ENCODE results near the gene IL17C. TPM values are rescaled to one million over a fixed set of nuclear protein-coding genes. Genes with fewer than 3 reads are reported as not detected.

The IL17C gene
- total and polyA plus RNA-seq, 4 donors = 0.14 to 1.8 TPM; not detected in 2

GRCh38 chr16:88616736-88617135 lies 21.6 kb upstream of the IL17C start:
- 82 to 95% methylated on average over 12 of the region's 12 CpGs for WGBS, 2 donors
- peaks cover 2 to 31% (median 4%) of the 10 kb centered on the region in 4 donors for H3K36me3 ChIP-seq (ENCODE audit: control insufficient read depth in 4 of 4, insufficient read depth in 4 of 4, low read length in 4 of 4)
- H3K9me3 ChIP-seq (ENCODE audit: control insufficient read depth in 4 of 4, insufficient read depth in 3 of 4, low read length in 3 of 4) = no peaks in the 10 kb centered on the region
- ATAC-seq (ENCODE audit: insufficient read depth, low FRiP score) (no peak), DNase-seq (no peak)
- no peaks in the 10 kb centered on the region for H3K27me3 ChIP-seq (ENCODE audit: control insufficient read depth in 3 of 3, insufficient read depth in 3 of 3, low read length in 2 of 3)
- H3K9ac ChIP-seq (ENCODE audit: insufficient read depth in 1 of 2, low read length in 2 of 2) = no peak overlapping the region
- no peak overlapping the region for H3K27ac ChIP-seq (ENCODE audit: low read depth in 1 of 2, low read length in 1 of 2)
- H3K4me3 ChIP-seq = no peak overlapping the region
- H3K4me1 ChIP-seq (ENCODE audit: control insufficient read depth in 5 of 5, insufficient read depth in 5 of 5, low read length in 5 of 5) = peaks cover 0 to 3% (median 0%) of the 10 kb centered on the region in 5 donors
- TF ChIP-seq CTCF (IDR thresholded peaks at IDR 0.05; ENCODE audit: control extremely low read depth, extremely low read depth) = no peak

- ATAC-seq (ENCODE audit: insufficient read depth, low FRiP score) = no peak
- H3K9me3 ChIP-seq (ENCODE audit: control insufficient read depth in 4 of 4, insufficient read depth in 3 of 4, low read length in 3 of 4) = no peaks in the 10 kb centered on the region
- H3K9ac ChIP-seq (ENCODE audit: insufficient read depth in 1 of 2, low read length in 2 of 2) = no peak overlapping the region
- H3K27me3 ChIP-seq (ENCODE audit: control insufficient read depth in 3 of 3, insufficient read depth in 3 of 3, low read length in 2 of 3) = no peaks in the 10 kb centered on the region
- TF ChIP-seq CTCF (IDR thresholded peaks at IDR 0.05; ENCODE audit: control extremely low read depth, extremely low read depth) = no peak
- WGBS, 2 donors = 90 to 93% methylated on average over 20 of the region's 20 CpGs
- H3K27ac ChIP-seq (ENCODE audit: low read depth in 1 of 2, low read length in 1 of 2) = no peak overlapping the region
- peaks cover 0 to 3% (median 0%) of the 10 kb centered on the region in 5 donors for H3K4me1 ChIP-seq (ENCODE audit: control insufficient read depth in 5 of 5, insufficient read depth in 5 of 5, low read length in 5 of 5)
- peaks cover 0 to 34% (median 9%) of the 10 kb centered on the region in 4 donors for H3K36me3 ChIP-seq (ENCODE audit: control insufficient read depth in 4 of 4, insufficient read depth in 4 of 4, low read length in 4 of 4)
- DNase-seq = no peak
- no peak overlapping the region for H3K4me3 ChIP-seq
Measured at GRCh38 chr16:88617268-88618031, 20.9 kb upstream of the IL17C start.

GRCh38 chr16:88618182-88618955 lies 20.0 kb upstream of the IL17C start:
- WGBS, 2 donors = 88 to 90% methylated on average over 20 of the region's 20 CpGs
- DNase-seq (no peak), ATAC-seq (ENCODE audit: insufficient read depth, low FRiP score) (no peak)
- Histone ChIP-seq H3K9me3 (ENCODE audit: control insufficient read depth in 4 of 4, insufficient read depth in 3 of 4, low read length in 3 of 4) (no peaks in the 10 kb centered on the region), H3K9ac (ENCODE audit: insufficient read depth in 1 of 2, low read length in 2 of 2) (no peak overlapping the region), H3K27me3 (ENCODE audit: control insufficient read depth in 3 of 3, insufficient read depth in 3 of 3, low read length in 2 of 3) (no peaks in the 10 kb centered on the region), H3K4me1 (ENCODE audit: control insufficient read depth in 5 of 5, insufficient read depth in 5 of 5, low read length in 5 of 5) (peaks cover 0 to 3% (median 0%) of the 10 kb centered on the region in 5 donors), H3K36me3 (ENCODE audit: control insufficient read depth in 4 of 4, insufficient read depth in 4 of 4, low read length in 4 of 4) (peaks cover 8 to 40% (median 15%) of the 10 kb centered on the region in 4 donors), H3K27ac (ENCODE audit: low read depth in 1 of 2, low read length in 1 of 2) (no peak overlapping the region), H3K4me3 (no peak overlapping the region)
- TF ChIP-seq CTCF (IDR thresholded peaks at IDR 0.05; ENCODE audit: control extremely low read depth, extremely low read depth) = no peak

Measured in lung (tissue), 12 donors.